GM19025 (cell line): ENCODE data around the gene HAVCR2.

ENCODE experiments used
- ATAC-seq: cut with Tn5 transposase; IDR thresholded peaks from one replicate; pipeline ENCODE4 v1.9.1; 2021; ENCODE audit warnings: mild to moderate bottlenecking, low read depth, moderate library complexity; ENCODE audit not compliant: unreplicated experiment

HAVCR2 gene

DNA sequence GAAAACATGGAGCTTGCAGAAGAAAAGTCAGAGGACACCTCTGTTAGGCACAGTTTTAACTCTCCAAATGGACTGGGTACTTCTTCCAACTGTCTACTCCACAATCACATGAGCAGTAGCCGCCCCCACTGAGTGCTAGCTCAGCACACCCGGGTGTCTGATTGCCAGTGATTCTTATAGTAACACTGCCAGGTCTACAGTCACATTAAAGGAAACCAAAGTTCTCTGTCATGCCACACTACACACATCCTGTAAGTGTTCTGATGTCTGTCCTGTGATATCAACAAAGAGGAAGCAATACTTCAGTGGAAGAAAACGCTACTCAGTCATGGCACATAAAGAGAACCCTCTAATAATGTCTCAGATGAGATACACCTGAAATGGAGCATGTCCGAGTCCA is at the start of gene HAVCR2:
TSS of gene HAVCR2 (minus strand) at position 69 of the 400 bp plus-strand sequence. CDS start at position 8, 61 bp downstream.
- peak; percentile 65 for ATAC-seq

DNA sequence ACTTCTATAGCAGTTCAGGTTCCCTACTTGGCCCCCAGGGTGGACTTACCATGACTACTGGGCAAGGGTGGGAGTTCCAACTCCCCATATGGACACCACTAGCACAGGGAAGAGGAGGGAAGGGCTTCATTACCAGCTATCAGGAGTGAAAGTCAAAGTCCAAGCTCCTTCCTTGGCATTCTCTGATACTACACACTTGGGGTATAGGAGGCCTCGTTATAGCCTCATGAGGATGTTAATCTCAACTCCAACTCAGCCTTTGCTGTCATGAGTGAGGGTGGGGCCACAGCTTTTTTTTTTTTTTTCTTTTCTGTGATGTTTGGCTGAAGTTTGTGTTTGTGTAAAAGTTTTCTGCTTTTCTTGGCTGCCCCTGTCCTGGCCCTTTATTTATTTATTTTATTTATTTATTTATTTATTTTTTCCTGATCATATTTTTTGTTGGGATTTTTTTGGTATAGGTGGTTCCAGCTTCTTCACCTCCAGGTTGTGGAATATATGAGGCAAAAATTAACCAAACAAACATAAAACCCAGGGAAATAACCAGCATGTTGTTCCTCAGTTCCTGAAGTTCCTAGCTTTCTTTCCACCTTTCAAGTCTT is 48.5 kb upstream of the HAVCR2 start:
- no peak for ATAC-seq

DNA sequence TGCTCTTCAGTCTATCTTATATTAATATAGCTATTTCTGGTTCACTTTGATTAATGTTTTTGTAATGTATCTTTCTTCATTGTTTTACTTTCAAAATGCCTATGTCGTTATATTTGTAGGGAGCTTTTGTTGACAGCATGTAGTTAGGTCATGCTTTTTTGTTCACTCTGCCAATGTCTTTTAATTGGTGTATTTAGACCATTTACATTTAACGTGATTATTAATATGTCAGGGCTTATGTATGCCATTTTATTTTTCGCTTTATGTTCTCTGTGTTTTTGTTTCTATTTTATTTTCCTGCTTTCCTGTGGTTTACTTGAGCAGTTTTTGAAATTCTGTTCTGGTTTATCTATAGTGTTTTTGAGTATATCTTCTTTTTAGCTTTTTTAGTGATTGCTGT is 46.5 kb upstream of the HAVCR2 start:
- no peak for ATAC-seq

DNA sequence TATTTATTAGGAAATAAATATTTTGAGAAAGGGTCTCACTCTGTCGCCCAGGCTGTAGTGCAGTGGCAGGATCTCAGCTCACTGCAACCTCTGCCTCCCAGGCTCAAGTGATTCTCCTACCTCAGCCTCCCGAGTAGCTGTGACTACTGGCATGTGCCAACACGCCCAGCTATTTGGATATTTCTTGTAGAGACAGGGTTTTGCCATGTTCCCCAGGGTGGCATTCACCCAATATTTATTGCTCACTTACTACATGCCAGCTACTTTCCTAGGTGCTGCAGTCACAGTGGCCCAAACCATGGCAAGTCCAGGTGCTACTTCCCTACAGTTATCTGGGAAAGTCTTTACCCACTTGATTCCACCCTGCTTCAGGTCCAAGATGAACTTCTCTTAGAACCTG is 42.2 kb upstream of the HAVCR2 start:
- ATAC-seq = no peak

DNA sequence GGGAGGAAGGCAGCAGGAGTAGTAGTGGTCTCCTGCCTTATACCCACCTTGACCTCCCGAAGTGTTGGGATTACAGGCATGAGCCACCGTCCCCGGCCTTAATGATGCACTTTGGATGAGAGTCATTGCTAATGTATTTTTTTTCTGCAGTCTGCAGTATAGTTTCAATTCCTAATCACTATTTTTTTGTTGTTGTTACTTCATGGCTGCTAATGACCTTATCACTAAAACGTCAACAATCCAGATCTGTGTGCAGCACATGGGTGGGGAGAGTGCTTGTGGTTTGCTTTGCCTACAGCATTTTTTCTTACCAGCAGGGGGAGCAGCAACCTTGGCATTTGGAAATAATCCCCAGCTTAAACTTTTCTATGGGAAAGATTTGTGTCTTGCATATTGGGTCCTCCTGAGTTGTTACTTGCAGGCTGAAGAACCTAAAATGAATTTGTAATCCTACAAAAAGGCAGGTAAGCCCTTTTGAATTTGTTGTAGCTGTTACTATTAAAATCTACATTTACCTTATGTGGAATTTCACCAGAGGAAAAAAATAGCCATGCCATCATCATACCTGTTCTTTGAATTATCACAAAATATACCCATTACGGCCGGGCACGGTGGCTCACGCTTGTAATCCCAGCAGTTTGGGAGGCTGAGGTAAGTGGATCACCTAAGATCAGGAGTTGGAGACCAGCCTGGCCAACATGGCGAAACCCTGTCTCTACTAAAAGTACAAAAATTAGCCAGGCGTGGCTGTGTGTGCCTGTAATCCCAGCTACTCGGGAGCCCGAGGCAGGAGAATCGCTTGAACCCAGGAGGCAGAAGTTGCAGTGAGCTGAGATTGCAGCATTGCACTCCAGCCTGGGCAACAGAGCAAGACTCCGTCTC is 40.1 kb upstream of the HAVCR2 start:
- ATAC-seq = no peak

DNA sequence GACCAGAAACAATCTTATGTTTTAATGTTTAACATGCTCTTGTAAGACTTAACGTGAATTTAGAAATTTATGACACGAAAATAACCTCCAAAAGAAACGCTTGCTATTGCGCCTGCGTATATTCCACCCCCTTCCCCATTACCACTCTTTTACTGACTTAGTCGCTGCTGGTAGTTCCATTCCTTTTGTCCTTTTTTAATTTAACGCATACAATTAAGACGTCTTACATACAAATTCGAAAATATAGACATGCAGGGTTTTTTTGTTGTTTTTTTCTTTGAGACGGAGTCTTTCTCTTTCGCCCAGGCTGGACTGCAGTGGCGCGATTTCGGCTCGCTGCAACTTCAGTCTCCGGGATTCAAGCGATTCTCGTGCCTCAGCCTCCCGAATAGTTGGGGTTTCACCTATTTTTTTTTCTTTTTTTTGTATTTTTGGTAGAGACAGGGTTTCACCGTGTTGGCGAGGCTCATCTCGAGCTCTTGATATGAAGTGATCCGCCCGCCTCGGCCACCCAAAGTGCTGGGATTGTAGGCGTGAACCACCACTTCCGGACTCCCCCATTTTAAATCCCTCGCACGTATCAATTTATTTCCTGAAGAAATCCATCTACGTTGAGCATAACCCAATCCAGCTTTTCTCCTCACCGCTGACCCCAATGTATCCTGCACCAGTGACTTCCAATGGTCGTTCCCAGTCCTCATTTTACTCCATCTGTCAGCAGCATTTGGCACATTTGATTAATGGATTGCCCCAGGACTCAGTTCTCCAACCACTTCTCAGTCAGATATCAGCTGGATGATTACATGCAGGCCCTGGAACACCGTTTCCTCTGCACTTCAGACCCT is 34.5 kb upstream of the HAVCR2 start:
- peak; percentile 34 for ATAC-seq

DNA sequence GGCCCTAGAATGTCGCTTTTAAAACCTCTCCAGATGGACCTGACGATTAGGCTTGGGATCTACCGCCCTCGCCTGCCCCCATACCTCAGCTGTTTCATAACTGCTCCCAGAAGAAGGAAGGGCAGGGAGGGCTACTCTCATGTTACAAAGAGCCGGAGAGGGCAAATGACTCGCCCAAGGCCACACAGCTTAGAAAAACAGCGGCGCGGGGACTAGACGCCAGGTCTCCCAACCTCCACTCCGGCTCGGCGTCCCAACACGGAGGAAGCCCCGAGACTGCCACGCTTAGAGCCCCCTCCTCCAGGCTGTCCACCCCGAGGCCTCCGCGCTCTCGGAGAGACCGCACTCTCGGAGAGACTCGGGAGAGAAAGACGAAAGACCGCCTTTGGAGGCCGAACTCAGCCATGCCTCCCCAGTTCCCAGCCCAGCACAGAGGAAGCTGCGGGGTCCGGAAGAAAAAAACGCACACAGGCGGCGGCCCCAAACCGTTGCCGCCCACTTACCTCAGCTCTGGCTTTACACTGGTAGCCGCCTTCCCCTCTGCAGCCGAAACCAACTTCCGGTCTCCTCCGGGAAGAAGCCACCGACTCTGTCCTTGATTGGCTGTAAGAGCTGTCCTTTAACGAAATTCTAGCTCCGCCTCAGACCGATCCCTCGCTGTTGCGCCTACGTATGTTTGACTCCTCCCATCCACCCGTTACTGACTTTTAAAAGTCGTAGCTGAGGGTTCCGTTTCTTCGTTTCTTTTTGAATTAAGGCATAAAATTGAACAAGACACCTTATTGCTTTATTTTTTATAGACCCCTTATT is 33.7 kb upstream of the HAVCR2 start, which contains the start of gene MED7:
TSS of gene MED7 (minus strand) at position 549 of the 810 bp plus-strand sequence. CDS start 3,434 bp downstream, outside the sequence.
- ATAC-seq = peak; percentile 99

DNA sequence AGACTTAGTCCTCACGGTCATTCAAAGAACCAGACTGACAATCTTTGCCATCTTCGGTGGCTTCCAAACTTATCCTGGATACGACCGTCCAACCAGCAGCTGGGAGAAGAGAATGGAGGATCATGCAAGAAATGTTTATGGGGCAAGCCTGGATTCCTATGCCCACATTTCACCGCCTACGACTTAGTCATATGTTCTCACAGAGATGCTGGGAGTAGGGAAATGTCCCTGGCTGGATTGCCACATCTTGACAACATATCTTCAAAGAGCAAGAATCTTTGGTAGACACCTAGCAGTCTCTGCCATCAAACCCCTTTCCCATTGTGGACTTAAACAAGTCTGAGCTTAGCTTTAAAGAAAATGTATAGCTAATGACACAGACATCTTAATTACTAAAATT is 28.8 kb upstream of the HAVCR2 start:
- no peak for ATAC-seq

DNA sequence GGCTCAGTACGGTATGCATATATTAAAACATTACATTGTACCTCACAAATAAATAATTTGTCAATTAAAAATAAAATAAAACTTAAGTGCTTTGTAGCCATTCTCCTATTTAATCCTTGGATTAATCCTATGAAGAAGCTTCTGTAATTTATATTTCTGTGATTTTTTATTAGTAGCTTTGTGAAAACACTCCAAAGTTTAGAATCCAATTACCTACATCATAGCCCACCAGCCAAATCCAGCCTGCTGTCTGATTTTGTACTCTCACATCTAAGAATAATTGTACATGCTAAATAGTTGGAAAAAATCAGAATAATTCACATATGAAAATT is 23.4 kb upstream of the HAVCR2 start:
- no peak for ATAC-seq

DNA sequence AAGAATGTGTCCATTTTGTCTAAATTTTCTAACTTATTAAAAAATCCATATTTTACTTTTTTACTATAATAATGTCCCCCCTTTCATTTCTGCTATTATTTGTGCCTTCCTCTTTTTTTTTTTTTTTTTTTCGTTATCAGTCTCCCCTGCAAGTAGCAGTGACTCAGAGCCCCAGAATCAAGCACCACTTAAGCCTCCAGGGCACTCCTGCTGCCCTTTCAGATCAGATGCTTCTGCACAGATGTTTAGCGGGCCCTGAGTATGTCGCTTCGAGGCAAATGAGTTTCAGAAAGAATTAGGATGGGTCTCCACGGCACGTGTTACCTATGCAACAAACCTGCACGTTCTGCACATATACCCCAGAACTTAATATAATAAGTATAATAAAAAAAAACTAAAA is 22.1 kb upstream of the HAVCR2 start:
- ATAC-seq = no peak

DNA sequence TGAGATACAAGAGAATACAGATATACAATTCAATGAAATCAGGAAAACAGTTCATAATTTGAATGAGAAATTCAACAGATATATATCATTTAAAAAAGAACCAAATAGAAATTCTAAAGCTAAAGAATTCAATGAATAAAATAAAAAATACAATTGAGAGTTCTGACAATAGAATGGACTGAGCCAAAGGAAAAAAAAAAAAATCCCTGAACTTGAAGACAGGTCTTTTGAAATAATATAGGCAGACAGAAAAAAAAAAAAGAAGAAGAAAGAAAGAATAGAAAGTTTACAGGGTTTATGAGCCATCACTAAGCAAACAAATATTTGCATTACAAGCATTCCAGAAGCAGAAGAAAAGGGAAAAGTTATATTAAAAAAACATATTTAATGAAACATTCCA is 12.9 kb upstream of the HAVCR2 start:
- no peak for ATAC-seq

DNA sequence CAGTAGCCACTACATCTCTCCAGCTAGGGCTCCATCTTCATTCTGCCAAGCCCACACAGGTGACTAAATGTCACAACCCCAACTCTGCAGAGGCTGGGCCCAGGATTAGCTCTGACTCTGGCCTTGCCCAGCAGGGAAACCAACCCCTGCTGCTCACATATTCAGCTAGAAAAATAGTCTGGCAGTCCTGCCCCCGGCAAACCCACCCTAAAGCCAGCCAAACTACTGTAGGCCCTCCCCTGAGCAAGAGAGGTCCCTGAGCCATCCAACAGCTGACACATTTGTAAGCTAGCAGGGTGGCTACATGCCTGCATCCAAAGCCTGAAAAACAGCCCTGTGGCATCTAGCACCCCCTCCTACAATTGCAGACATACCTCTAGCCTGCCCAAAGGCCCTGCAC is 11.3 kb upstream of the HAVCR2 start:
- no peak for ATAC-seq

DNA sequence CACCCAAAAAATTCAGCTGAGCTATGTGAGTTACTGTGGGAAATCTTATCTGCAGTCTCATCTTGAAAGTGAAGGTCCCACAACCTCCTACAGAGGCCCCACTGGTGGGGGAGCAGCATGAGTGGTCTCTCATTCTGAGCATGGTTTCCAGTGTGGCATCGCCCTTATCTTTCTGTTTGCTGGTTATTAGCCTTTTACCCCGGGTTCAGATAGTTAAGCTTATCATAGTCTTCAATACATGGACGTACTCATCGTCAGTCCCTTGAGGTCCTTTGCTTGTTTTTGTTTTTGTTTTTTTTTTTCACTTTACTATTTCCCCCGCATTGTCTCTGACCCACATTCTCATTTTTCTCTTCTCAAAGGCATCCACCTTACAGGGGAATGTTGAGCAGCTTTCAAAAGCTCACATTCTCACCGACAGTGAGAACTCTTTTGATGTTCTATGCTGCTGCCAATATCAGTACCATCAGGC is 7.7 kb upstream of the HAVCR2 start:
- peak; percentile 85 for ATAC-seq

DNA sequence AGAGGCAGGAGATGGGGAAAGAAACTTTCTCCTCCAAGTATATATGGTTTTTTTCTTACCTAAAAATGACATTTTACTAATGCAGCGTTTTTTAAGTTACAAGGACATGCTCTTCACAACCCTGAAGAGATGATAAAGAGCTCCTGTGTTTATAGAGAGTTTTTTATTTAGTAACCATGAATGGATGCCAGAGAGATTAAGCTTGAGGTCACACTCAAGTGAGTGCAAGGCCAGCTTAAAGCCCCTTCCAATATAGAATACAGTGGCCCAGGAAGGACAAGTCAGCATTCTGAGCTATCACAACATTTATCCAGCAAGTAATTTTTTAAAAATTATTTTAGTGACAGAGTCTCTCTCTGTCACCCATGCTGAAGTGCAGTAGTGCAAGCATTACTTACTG is 6.7 kb upstream of the HAVCR2 start:
- no peak for ATAC-seq

DNA sequence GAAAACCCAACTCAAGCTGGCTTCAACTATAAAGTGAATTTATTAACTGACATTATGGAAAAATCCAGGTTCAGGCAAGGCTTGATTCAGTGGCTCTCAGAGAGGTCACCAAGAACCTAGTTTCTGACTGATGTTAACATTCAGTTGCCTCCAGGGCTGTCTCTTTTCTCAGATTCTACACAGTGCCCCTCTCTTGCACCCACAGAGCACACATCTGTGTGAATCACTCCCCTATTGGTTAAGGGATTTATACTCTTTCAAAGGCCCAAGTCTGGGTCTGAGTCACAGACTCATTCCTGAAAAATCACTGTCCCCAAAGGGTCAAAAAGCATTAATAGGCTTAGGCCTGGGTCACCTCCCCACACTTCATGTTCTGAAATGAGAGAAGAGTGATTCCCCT is 6.2 kb upstream of the HAVCR2 start:
- no peak for ATAC-seq

DNA sequence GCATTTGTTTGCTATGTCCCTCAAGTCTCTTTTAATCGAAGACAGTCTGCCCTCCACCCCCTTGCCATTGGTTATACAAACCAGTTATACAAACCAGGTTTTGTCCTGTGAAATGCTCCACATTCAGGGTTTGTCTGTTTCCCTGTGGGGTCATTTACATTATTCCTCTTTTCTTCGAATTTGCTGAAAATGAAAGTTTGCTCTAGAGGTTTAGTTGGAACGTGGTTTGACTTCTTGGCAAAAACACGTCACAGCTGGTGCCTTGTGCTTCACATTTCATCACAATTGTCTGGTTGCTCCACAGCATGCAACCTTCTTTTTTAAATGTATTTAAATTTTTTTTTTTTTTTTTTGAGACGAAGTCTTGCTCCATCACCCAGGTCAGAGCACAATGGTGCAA is 4.2 kb upstream of the HAVCR2 start:
- no peak for ATAC-seq

DNA sequence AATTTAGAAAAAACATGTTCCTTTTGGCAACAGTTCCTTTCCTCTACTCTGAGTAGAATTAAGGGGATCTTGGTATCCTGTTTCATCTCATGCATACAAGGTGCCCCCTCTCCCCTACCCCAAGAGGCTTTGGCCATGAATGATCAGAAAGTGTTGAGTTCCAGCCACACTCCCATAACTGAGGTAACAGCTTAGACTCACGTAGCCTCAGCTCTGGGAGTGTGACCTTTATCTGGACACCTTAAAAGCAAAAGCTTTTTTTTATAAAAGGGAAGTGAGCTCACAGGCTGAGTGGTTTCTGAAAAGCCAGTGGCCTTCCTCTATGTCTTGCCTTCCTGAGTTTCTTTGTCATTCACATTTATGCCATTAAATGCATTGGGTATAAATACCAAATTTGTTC is 900 bp upstream of the HAVCR2 start:
- ATAC-seq = peak; percentile 60

DNA sequence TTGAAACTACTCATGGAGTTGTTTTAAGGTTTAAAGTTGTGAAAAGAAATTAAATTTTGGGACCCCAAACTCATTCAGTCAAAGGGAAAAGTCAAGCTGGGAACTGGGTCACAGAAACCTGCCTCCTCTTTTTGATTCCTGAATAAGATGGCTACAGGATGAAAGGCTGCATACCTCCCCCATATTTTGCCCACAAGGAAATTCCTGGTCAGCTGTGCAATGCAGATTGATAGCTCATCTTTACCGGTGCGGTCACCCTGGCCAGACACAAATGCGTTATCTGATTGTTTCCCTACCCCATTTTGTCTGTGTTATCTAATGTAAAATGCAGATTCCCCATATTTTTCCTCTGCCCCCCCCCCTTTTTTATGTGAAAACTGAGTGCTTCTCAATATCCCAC is 1.3 kb downstream of the HAVCR2 start:
- ATAC-seq = no peak

DNA sequence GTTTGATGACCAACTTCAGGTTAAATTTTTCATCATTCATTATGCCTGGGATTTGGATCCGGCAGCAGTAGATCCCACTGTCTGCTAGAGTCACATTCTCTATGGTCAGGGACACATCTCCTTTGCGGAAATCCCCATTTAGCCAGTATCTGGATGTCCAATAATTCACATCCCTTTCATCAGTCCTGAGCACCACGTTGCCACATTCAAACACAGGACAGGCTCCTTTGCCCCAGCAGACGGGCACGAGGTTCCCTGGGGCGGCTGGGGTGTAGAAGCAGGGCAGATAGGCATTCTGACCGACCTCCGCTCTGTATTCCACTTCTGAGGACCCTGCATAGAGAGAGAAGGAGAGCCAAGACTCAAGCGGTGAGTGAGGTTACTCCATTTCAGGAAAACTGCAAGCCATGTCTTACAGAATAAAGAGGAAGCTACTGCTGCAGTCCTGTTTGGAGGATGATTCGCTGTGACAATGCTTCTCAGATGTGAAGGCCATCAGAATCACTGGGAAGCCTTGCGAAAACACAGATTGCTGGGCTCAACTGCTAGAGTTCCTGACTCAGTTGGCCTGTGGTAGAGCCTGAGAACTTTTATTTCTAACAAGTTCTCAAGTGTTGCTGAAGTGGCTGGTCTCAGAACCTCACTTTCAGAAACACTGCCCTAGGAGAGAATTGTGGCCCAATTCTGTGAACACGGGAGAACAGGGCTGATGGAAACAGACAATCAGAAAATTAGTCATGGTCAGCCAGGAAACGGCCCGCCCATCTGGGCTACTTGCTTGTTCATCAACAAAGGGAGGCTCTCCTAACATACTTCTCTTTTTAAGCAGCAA is 2.0 kb downstream of the HAVCR2 start:
- no peak for ATAC-seq
